Measurements from ENCODE around the gene RRBP1.
"Not testable (repeated sequence)": the region's sequence is repeated elsewhere in the genome, so short reads cannot be mapped to it uniquely, and the experiment has no call there.

The RRBP1 gene

DNA sequence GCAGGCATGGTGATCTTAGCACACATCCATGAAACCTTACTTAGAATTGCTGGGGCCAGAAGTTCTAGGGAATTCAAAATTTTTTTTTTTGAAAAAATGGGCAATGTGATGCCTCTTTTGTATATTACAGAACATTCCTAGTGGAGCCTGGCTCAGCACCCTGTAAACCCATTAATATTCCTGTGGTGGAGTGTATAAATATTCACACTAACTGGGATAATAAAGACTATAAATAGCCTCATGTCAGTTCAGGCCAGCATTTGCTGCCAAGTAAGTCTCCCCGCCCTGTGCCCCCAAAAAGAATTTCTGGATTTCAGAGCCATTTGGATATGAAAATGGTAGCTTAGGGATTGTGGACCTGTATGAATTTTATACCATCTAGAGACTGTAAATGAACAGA is 32.6 kb upstream of the RRBP1 start:
- Mint-ChIP-seq H3K27ac (no peak overlapping the region), H3K4me3 (no peak overlapping the region), H3K4me1 (ENCODE audit: low read depth) (no peaks in the 10 kb centered on the region), H3K9me3 (no peaks in the 10 kb centered on the region), H3K27me3 (ENCODE audit: low read depth) (no peaks in the 10 kb centered on the region), H3K36me3 (ENCODE audit: low read depth) (no peaks in the 10 kb centered on the region)
- DNase-seq (ENCODE audit: low spot score), result no peak

DNA sequence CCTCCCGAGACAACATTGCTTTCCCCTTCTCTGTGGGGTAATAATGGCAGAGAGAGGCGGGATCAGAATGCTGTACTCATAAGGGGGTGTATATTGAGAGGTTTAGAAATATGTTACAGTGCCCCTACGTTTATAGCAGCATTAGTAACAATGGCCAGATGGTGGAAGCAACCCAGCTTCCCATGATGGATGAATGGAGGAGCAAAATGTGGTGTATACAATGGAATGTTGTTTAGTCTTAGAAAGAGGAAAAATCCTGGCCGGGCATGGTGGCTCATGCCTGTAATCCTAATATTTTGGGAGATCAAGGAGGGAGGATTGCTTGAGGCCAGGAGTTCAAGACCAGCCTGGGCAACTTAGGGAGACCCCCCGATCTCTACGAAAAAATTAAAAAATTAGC is 30.7 kb upstream of the RRBP1 start:
- DNase-seq (ENCODE audit: low spot score), result no peak
- Mint-ChIP-seq H3K9me3 (no peaks in the 10 kb centered on the region), H3K27me3 (ENCODE audit: low read depth) (no peaks in the 10 kb centered on the region), H3K4me1 (ENCODE audit: low read depth) (no peaks in the 10 kb centered on the region), H3K27ac (no peak overlapping the region), H3K36me3 (ENCODE audit: low read depth) (no peaks in the 10 kb centered on the region), H3K4me3 (no peak overlapping the region)

DNA sequence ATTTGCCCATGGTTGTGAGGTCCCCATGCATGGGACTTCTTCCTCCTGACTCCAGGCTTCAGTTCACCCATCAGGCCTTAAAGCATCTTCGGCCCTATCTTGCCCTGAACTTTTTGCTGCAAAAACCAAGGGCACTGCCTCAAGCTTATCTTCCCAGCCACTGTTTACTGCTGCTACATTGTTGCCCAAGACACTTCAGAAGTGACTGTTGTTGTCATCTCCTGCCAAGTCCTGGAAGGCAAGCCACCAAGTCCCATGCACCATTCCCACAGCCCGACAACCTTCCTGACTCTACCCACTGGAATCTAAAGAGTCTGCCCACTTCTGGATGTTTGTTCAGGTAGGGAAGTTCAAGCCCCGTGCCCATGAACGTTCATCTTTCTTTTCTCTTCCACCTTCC is 30.2 kb upstream of the RRBP1 start:
- H3K9me3 Mint-ChIP-seq, result no peaks in the 10 kb centered on the region
- no peak overlapping the region for H3K27ac Mint-ChIP-seq
- H3K27me3 Mint-ChIP-seq (ENCODE audit: low read depth), result no peaks in the 10 kb centered on the region
- no peaks in the 10 kb centered on the region for H3K36me3 Mint-ChIP-seq (ENCODE audit: low read depth)
- no peak for DNase-seq (ENCODE audit: low spot score)
- H3K4me1 Mint-ChIP-seq (ENCODE audit: low read depth), result no peaks in the 10 kb centered on the region
- no peak overlapping the region for H3K4me3 Mint-ChIP-seq

DNA sequence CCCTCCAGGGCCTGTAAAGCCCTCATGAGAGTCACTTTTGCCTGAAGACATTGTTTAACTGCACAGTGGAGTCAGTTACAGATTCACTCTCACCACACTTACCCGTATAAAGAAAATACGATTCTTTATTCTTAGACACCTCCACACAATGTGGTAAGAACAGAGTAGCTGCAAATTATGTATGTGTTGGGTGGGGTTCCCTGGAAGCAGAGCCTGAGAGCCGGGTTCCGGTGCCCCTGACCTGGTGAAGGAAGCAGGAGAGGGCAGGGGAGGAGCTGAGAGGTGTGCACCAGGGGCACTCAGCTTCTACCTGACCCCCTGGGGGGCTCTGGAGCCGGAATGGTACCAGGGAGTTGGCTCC is 29.2 kb upstream of the RRBP1 start:
- Mint-ChIP-seq H3K4me1 (ENCODE audit: low read depth) (no peaks in the 10 kb centered on the region), H3K27me3 (ENCODE audit: low read depth) (no peaks in the 10 kb centered on the region), H3K4me3 (no peak overlapping the region), H3K9me3 (no peaks in the 10 kb centered on the region), H3K27ac (no peak overlapping the region), H3K36me3 (ENCODE audit: low read depth) (no peaks in the 10 kb centered on the region)
- DNase-seq (ENCODE audit: low spot score), result no peak

DNA sequence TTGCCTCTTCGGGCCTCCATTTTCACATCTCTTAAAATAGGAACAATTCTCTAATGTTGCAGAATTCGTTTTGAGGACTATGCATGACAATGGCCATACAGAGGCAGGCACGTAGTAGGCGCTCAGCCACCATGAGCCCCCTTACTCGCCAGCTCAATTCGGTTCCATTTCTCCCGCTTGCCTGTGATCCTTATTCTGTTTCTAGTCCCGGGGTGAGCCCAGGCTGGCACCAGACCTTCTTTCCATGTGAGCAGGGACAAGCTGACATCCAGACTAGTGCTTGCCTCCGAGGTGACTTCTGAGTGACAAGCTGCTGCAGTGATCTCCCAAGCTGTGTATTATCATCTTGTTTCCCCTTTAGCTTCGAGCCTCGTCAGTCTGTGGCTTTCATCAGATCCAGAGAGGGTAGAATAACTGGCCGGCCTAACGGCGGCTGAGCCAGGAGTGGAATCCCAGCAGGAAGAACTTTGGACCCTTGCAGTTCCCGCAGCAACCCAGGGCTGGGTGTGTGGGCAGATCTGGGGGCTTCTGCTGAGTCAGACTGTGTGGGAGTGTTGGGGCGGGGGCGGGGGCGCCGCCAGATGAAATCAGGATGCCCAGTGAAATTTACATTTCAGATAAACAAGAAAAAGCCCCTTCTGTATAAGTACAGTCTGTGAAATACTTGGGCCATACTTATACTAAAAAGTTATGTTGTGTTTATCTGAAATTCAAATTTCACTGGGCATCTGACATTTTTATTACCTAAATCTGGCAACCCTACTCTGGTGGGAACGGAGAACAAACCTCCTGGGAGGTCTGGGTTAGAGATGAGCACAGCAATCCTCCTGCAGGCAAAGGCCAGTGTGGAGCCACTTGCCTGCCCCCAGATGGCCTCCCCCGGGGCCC is 28.6 kb upstream of the RRBP1 start:
- Mint-ChIP-seq H3K27me3 (ENCODE audit: low read depth) (no peaks in the 10 kb centered on the region), H3K4me1 (ENCODE audit: low read depth) (no peaks in the 10 kb centered on the region), H3K9me3 (no peaks in the 10 kb centered on the region), H3K27ac (no peak overlapping the region), H3K4me3 (no peak overlapping the region), H3K36me3 (ENCODE audit: low read depth) (no peaks in the 10 kb centered on the region)
- DNase-seq (ENCODE audit: low spot score), result no peak

DNA sequence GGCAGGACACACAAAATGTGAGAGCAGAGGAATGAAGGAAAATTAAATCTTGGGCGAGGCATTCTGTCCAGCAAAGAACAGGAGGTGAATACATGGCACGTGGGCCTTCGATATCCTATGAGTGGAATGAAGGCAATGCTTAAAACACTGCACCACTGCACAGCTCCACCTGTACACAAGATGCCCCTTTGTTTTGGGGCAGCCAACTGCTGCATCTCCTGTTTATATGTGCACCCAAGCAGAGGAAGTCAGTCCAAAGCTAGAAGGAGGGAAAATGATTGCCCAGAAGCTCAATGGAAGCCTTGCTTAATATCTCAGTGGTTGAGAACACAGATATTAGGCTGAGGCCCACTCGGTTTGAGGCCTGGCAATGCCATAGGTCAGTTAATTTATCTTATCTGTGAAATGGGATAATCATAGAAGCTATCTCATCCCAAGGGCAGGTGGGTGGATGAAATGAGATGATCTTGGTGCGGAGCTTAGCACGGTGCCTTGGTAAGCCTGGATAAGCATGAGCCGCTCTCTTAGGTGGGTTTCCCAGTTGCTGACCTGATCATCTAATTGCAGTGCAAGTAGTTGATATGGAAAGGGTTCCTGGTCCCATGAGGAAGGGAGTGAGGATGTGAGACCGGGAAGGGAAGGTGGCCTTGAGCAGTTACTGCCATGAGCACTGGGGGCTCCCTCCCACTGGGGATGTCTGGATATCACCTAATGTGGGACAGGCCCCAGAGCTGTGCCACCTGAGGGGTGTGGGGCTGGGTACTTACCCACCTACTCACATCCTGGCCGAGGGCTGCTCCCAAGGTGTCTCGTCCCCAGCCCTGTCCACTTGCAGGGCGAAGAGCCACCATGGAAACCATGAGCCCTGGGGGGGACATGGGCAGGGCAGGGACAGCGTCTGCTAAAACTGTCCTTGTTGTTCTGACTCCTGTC is 27.6 kb upstream of the RRBP1 start:
- no peaks in the 10 kb centered on the region for H3K27me3 Mint-ChIP-seq (ENCODE audit: low read depth)
- no peaks in the 10 kb centered on the region for H3K4me1 Mint-ChIP-seq (ENCODE audit: low read depth)
- no peak for DNase-seq (ENCODE audit: low spot score)
- H3K4me3 Mint-ChIP-seq, result no peak overlapping the region
- no peaks in the 10 kb centered on the region for H3K36me3 Mint-ChIP-seq (ENCODE audit: low read depth)
- no peak overlapping the region for H3K27ac Mint-ChIP-seq
- H3K9me3 Mint-ChIP-seq, result no peaks in the 10 kb centered on the region

DNA sequence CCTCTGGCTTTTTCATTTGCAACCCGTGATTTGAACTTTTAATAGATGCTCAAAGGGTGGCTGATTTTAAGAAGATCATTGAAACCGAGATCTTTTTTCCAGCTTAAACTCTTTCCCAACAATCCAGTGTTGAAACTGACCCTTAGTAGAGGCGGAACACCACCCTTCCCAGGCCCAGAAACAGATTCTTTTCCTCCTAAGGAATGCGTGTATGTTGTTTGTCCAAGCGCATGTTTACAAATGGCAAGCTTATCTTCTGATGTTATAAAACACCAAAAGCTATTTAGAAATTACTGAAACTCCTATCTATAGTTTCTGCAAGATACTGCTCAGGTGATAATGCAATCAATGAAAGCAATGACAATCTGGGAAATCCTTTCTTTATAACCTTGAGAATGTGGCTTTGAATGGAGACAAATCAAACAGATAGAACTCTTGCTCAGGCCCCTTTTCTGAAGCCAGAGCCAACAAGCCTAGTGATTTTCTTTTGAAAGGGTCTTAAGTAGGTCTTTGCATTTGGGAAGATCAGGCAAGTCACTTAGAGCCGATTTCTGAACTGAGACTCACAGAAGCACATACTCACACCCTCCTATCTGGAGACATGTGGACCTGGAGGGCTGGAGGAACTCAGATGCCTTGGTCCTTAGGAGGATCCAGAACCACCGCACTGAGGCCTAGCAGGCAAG is 26.8 kb upstream of the RRBP1 start:
- Mint-ChIP-seq H3K9me3 (no peaks in the 10 kb centered on the region), H3K27ac (no peak overlapping the region), H3K36me3 (ENCODE audit: low read depth) (no peaks in the 10 kb centered on the region), H3K27me3 (ENCODE audit: low read depth) (no peaks in the 10 kb centered on the region), H3K4me1 (ENCODE audit: low read depth) (no peaks in the 10 kb centered on the region), H3K4me3 (no peak overlapping the region)
- no peak for DNase-seq (ENCODE audit: low spot score)

DNA sequence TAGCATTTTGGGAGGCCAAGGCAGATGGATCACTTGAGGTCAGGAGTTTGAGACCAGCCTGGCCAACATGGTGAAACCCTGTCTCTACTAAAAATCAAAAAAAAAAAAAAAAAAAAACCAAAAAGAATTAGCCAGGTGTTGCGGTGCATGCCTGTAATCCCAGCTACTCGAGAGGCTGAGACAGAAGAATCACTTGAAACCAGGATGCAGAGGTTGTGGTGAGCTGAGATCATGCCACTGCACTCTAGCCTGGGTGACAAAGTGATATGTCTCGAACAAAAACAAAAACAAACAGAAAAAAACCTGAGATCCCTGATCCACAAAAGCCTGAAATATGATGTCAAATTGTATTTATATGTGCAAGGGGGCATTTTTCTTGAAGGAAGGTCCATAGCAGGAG is 25.9 kb upstream of the RRBP1 start:
- not testable (repeated sequence) for H3K27ac Mint-ChIP-seq; H3K27me3 Mint-ChIP-seq (ENCODE audit: low read depth); H3K4me1 Mint-ChIP-seq (ENCODE audit: low read depth); DNase-seq (ENCODE audit: low spot score); H3K9me3 Mint-ChIP-seq; H3K4me3 Mint-ChIP-seq; H3K36me3 Mint-ChIP-seq (ENCODE audit: low read depth)

DNA sequence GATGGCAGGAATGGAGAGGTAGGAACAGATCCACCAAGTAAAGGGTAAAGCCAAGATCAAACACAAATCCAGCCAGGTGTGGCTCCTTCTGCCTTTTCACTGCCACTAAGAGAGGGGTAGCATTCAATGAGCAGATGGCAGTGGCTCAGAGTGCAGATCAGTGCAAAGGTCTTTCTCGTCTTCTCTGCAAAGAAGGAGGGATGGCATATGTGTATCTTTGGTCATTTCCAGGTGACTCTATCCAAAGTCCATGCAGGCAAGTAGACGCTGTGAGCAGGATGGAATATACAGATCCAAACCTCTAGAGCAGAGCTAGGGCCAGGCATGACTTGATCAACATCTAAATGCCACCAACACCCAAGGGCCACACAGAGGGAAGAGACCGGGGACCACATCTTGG is 24.6 kb upstream of the RRBP1 start:
- no peak for DNase-seq (ENCODE audit: low spot score)
- H3K4me3 Mint-ChIP-seq, result no peak overlapping the region
- no peaks in the 10 kb centered on the region for H3K4me1 Mint-ChIP-seq (ENCODE audit: low read depth)
- no peak overlapping the region for H3K27ac Mint-ChIP-seq
- no peaks in the 10 kb centered on the region for H3K27me3 Mint-ChIP-seq (ENCODE audit: low read depth)
- no peaks in the 10 kb centered on the region for H3K36me3 Mint-ChIP-seq (ENCODE audit: low read depth)
- no peaks in the 10 kb centered on the region for H3K9me3 Mint-ChIP-seq

DNA sequence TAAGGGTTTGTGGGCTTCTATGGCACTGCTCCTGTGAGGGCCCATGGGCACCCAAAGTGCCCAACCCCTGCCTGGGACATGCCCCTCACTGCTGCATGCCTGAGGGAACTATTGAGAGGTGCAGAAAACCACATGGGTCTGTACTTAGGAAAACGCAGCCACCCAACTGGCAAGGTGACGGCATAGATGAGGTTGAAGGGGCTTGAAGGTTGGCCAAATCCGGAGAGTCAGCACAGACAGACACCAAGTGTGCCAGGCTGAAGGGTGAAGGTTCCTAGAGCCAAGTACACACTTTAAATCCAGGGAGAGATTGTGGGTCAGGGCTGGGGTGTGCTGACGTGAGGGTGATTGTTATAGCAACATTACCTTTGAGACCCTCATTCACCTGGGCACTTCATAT is 23.9 kb upstream of the RRBP1 start:
- no peak for DNase-seq (ENCODE audit: low spot score)
- Mint-ChIP-seq H3K36me3 (ENCODE audit: low read depth) (no peaks in the 10 kb centered on the region), H3K9me3 (no peaks in the 10 kb centered on the region), H3K27ac (no peak overlapping the region), H3K4me3 (no peak overlapping the region), H3K4me1 (ENCODE audit: low read depth) (no peaks in the 10 kb centered on the region), H3K27me3 (ENCODE audit: low read depth) (no peaks in the 10 kb centered on the region)

DNA sequence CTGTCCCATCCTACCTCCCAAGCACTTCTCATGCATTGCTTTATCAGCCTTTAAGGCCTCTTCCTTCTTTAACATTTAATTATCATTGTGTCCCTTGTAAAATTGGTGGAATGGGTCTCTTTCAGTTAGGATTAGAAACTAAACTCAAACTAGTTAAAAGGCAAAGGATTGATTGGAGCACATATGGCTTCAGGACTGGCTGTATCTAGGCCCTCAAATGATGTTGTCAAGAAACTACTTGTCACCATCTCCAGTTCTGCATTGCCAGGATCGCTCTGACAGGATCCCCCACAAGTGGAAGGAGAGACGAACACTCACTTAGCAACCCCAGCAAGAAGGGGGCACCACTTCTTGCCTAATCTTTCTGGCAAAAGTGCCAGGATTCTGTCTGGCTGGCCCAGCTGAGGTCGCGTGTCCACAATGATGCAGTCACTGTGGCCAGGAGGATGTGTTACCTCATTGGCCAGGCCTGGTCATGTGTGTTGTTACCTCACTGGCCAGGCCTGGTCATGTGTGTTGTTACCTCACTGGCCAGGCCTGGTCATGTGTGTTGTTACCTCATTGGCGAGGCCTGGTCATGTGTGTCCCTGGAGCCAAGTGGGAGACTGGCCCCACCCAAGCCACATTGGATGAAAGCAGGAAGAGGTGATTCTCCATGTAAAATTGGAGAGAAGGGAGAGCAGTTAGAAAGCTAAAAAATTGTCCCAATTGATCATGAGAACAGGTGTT is 22.7 kb upstream of the RRBP1 start:
- H3K27me3 Mint-ChIP-seq (ENCODE audit: low read depth), result no peaks in the 10 kb centered on the region
- no peaks in the 10 kb centered on the region for H3K36me3 Mint-ChIP-seq (ENCODE audit: low read depth)
- no peak overlapping the region for H3K4me3 Mint-ChIP-seq
- no peak overlapping the region for H3K27ac Mint-ChIP-seq
- no peaks in the 10 kb centered on the region for H3K4me1 Mint-ChIP-seq (ENCODE audit: low read depth)
- no peaks in the 10 kb centered on the region for H3K9me3 Mint-ChIP-seq
- no peak for DNase-seq (ENCODE audit: low spot score)

DNA sequence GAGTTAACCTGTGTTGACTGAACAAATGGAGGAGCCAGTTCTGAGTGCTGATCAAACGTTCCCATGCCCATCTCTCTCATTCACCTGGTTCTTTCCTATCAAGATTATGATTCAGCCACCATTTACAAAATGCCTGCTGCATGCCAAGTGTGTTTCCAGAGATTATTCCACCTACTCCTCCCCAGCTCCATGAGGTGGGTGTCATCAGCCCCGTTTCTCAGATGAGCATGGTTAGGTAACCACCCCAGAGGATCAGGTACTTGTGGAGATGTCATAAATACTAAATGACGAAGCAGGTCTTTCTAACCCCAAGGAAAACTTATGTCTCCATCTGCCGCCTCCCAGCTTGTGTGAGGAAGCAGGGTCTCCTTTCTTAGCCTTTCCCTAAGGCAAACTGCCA is 19.8 kb upstream of the RRBP1 start:
- Mint-ChIP-seq H3K36me3 (ENCODE audit: low read depth) (no peaks in the 10 kb centered on the region), H3K4me3 (no peak overlapping the region), H3K27ac (no peak overlapping the region), H3K27me3 (ENCODE audit: low read depth) (no peaks in the 10 kb centered on the region), H3K9me3 (no peaks in the 10 kb centered on the region), H3K4me1 (ENCODE audit: low read depth) (no peaks in the 10 kb centered on the region)
- DNase-seq (ENCODE audit: low spot score), result no peak

DNA sequence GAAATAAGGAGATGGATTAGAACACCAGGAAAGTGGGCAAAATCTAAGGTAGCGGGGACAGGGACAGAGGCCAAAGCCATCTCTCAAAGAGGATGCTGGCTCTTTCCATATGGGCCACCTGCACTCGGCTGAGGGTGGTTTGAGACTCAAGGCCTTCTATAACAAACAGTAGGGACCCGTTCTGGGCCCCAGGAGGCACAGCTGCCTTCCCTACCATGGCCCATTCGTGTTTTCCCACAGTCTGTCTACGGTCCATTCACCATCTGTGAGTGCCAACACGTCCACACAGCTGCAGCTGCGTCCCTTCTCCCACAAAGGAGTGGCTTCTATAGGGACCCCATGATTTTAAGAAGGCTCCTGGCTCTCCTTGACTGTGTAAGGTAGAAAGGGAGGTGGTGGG is 18.6 kb upstream of the RRBP1 start:
- Mint-ChIP-seq H3K36me3 (ENCODE audit: low read depth) (no peaks in the 10 kb centered on the region), H3K27me3 (ENCODE audit: low read depth) (peaks cover under 1% of the 10 kb centered on the region), H3K4me3 (no peak overlapping the region), H3K27ac (no peak overlapping the region), H3K9me3 (no peaks in the 10 kb centered on the region), H3K4me1 (ENCODE audit: low read depth) (no peaks in the 10 kb centered on the region)
- no peak for DNase-seq (ENCODE audit: low spot score)

Data from T-helper 2 cell treated with Interferon-gamma antibody and Interleukin-4, amounts not matched to agents 5 μg/mL and 100 μg/mL, for 36 hours (primary cell).